Stimulated activated CD4-positive, alpha-beta T cell treated with anti-CD3 and anti-CD28 coated beads, Interleukin-12 subunit alpha, Interleukin-12 subunit beta, amount 100 ng/mL, for 48 hours (primary cell): ENCODE data around the gene OTOG.

Experiments
- DNase-seq, 3 donors: peaks; one replicate each; pipeline ENCODE4 v3.0.0-alpha.2; 2020; ENCODE audit warnings: low read depth in 2 of 3, low spot score in 1 of 3

The OTOG gene

GRCh38 chr11:17692931-17693330, 145.9 kb downstream of the OTOG start:
- DNase-seq, result no peak

GRCh38 chr11:17693531-17693930, 146.5 kb downstream of the OTOG start:
- no peak for DNase-seq

DNA sequence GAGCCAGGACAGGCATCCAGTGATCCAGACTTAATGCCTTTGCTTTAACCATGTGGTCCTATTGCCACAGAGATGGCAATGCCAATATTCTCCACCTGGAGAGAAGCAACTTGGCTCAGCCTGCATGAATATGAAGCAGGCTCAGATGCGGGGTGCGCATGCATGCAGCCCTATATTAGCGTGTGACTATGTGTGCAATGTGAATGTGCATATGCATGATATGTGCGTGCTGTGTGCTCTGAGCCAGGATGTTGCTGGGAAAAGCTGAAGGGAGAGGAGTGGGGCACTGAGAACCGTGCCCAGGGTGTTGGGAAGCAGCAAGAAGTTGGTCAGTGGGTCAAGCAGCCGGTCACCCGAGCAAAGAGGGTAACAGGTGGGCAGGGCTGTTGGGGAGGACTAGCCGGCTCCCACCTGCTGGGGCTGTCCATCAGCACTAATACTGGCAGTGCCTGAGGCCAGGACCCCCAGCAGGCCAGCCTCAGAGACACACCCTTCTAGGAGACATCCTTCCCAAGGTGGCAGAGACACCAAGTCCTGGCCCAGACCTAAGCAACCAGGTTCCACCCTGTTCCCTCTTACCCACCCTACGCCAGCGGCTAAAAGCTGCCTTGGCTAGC, 147.5 kb downstream of the OTOG start:
- DNase-seq, result no peak

GRCh38 chr11:17695454-17696441, 148.7 kb downstream of the OTOG start:
- DNase-seq, result no peak

- DNase-seq, result no peak
Observed at GRCh38 chr11:17696741-17697140, 149.7 kb downstream of the OTOG start.
